Heart right ventricle (tissue), 16 donors: Measurements from ENCODE around the gene DET1. TPM values are rescaled to one million over a fixed set of nuclear protein-coding genes. Genes with fewer than 3 reads are reported as not detected.

ENCODE experiments used
- ATAC-seq, 8 donors: fragments of 200-7000 bp; cut with Tn5 transposase; one replicate each; pipeline ENCODE4 v1.9.1; 2020; ENCODE audit warnings: mild to moderate bottlenecking in 8 of 8, moderate library complexity in 8 of 8, moderate number of reproducible peaks in 1 of 8
- DNase-seq, 2 donors: peaks; one replicate each; pipeline ENCODE4 v3.0.0-alpha.2; 2020
- H3K27ac ChIP-seq, 10 donors: fragments of 200-600 bp; sonication (generic) in 2 of 10; one replicate each; pipeline versions ENCODE4 v1.5.0 to v1.8.0; 2020 to 2022; ENCODE audit warnings: mild to moderate bottlenecking in 3 of 10
- H3K27me3 ChIP-seq, 7 donors: fragments of 200-600 bp; one replicate each; pipeline ENCODE4 v1.8.0; 2021 to 2022; ENCODE audit warnings: mild to moderate bottlenecking in 2 of 7
- H3K36me3 ChIP-seq, 9 donors: fragments of 200-600 bp; sonication (generic) in 1 of 9; one replicate each; pipeline versions ENCODE4 v1.5.0 to v1.8.0; 2020 to 2022; ENCODE audit warnings: mild to moderate bottlenecking in 2 of 9
- H3K4me1 ChIP-seq, 9 donors: fragments of 200-600 bp; sonication (generic) in 1 of 9; one replicate each; pipeline versions ENCODE4 v1.5.0 to v1.8.0; 2020 to 2022; ENCODE audit warnings: mild to moderate bottlenecking in 4 of 9
- H3K4me3 ChIP-seq, 10 donors: fragments of 200-600 bp; sonication (generic) in 2 of 10; one replicate each; pipeline versions ENCODE4 v1.5.0 to v1.8.0; 2020 to 2022; ENCODE audit warnings: mild to moderate bottlenecking in 7 of 10, moderate library complexity in 2 of 10
- H3K9me3 ChIP-seq, 11 donors: fragments of 200-600 bp in 10 of 11; sonication (generic) in 2 of 11; one replicate each; pipeline versions ENCODE4 v1.5.0 to v1.8.0; 2013 to 2022; ENCODE audit warnings: mild to moderate bottlenecking in 2 of 11, control low read depth in 1 of 11, moderate library complexity in 1 of 11
- WGBS, 2 donors: extraction: QIAGEN DNeasy Blood & Tissue Kit; methylation state at CpG; one replicate each; pipeline ENCODE4 v1.1.7; 2013; ENCODE audit warnings: inconsistent platforms in 1 of 2; 5-methylcytosine and 5-hydroxymethylcytosine counted together
- intact Hi-C, 10 donors: fragments of 100-400 bp; cut with DNase I; formaldehyde crosslinking; loops; one replicate each; pipeline versions ENCODE4 v1.11.1 to v1.14.2; 2022
- polyA plus RNA-seq, 2 donors: library from polyadenylated mRNA; stranded (reverse); fragments of 200-250 nt; gene quantifications; one replicate each; pipeline ENCODE4 v1.2.3, GENCODE V29; 2013
- total RNA-seq, 10 donors: library from RNA; stranded (reverse); fragmentation: NEBNext Ultra II Directional in 3 of 10; extraction: Animal tissue kit (Norgen Biotek cat#: 25700) in 3 of 10; gene quantifications; one replicate each; pipeline versions ENCODE4 v1.2.1 to v1.2.4, GENCODE V29; 2021 to 2023
- TF ChIP-seq, protein P1 (sequence below), 9 donors: fragments of 200-600 bp; sonication (generic) in 2 of 9; IDR thresholded peaks; one replicate each; pipeline versions ENCODE4 v1.5.0 to v1.8.0; 2021 to 2022; ENCODE audit warnings: antibody characterized with exemption in 9 of 9, mild to moderate bottlenecking in 5 of 9, moderate library complexity in 1 of 9
- donor health status: Arrhythmogenic right ventricular cardiomyopathy.
- donor health status: ischemic (EF 13 %, LVEDD 7.1; RV severe dilation, severe dysfunction).
- donor health status: healthy with polysubstance abuse.
- donor health status: DM: no; HTN: yes; CAD: no.
- donor health status: DM: no; HTN: no; CAD: no.
- donor health status: ischemic (EF 25% LVEDD 6.9; RV normal size, moderate dysfunction).
- donor health status: ischemic (EF 25% LVEDD 5.7; RV mildly dilated, moderate dysfunction).
- donor health status: healthy.
- donor health status: DM: yes; HTN: yes; CAD: no.
- donor health status: Ischemic cardiomyopathy.
- donor health status: ischemic (EF 35%, LVEDD 5.7; RV mildly dilated, moderate dysfunction).
- donor health status: nonischemic (EF 11% LVEDD 7.7; RV severe dilation, severe dysfunction).
- donor health status: DM: yes; HTN: yes; CAD: no.
- donor health status: PGD.
- donor health status: ischemic (EF 29% LVEDD 5.4; RV normal size, mild dysfunction).
- donor health status: nonischemic (EF 23%, LVEDD 6.1; RV moderate dilation, normal function).

Gene DET1
- total and polyA plus RNA-seq, 12 donors: 2.9 to 10.5 (median 8.3) TPM

DNA sequence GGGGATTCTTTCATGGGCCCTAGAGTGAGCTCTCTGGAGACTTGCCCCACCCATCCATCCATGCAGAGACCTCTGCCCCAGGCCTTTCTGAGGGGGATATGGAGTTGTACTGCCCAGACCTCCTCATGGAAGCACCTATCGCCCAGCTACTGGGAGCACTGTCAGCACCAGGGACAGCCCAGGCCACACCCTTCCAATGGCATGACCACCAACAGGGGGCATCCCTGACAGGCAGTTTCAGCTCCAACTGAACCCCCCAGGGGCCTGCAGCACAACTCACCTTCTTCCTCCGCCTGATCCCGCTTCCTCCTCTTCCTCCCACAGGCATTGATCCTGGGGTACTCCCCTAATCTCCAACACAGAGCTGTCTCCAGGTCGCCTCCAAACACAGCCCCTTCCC lies 57.2 kb downstream of the DET1 start:
- intact Hi-C loops: no loop called here
- no peak overlapping the region for H3K27ac ChIP-seq
- TF ChIP-seq, protein P1, sequence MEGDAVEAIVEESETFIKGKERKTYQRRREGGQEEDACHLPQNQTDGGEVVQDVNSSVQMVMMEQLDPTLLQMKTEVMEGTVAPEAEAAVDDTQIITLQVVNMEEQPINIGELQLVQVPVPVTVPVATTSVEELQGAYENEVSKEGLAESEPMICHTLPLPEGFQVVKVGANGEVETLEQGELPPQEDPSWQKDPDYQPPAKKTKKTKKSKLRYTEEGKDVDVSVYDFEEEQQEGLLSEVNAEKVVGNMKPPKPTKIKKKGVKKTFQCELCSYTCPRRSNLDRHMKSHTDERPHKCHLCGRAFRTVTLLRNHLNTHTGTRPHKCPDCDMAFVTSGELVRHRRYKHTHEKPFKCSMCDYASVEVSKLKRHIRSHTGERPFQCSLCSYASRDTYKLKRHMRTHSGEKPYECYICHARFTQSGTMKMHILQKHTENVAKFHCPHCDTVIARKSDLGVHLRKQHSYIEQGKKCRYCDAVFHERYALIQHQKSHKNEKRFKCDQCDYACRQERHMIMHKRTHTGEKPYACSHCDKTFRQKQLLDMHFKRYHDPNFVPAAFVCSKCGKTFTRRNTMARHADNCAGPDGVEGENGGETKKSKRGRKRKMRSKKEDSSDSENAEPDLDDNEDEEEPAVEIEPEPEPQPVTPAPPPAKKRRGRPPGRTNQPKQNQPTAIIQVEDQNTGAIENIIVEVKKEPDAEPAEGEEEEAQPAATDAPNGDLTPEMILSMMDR (IDR thresholded peaks at IDR 0.05): no peak
- no peak for DNase-seq
- WGBS, 2 donors: 86% methylated on average over 4 of the region's 4 CpGs
- H3K4me3 ChIP-seq: no peak overlapping the region
- H3K36me3 ChIP-seq: peaks cover 0 to 10% (median 0%) of the 10 kb centered on the region in 9 donors
- H3K27me3 ChIP-seq: no peaks in the 10 kb centered on the region
- no peak for ATAC-seq
- H3K4me1 ChIP-seq: peaks cover 0 to 8% (median 0%) of the 10 kb centered on the region in 9 donors
- H3K9me3 ChIP-seq: no peaks in the 10 kb centered on the region

DNA sequence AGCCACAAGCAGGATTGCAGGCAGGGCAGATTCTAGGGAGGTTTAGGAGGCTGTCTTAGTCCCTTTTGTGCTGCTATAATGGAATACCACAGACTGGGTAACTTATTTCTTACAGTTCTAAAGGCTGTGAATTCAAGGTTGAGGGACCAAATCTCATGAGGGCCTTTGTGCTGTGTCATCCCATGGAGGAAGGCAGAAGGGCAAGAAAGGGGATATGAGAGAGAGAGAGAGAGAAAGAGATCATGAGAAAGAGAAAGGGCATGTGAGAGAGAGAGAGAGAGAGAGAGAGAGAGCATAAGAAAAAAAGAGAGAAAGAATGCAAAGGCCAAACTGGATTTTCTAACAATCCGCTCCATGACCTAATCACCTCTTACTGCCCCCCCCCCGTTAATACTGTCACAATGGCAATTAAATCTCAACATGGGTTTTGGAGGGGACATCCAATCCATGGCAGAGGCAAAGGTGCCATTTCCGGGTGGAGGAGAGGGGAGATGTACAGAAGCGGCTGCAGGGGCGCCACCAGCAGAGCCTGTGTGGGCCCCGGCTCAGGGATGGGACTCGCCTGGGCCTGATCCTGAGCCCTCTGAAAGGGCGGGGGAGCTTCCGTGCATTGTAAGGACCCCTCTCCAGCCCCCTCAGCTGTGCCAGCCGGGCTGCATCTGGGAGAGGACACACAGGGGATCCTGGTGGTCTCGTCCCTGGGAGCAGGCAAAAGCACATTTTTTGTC lies 58.5 kb downstream of the DET1 start:
- DNase-seq (no peak), ATAC-seq (no peak)
- intact Hi-C loops: no loop called here
- Histone ChIP-seq H3K27me3 (no peaks in the 10 kb centered on the region), H3K9me3 (no peaks in the 10 kb centered on the region), H3K27ac (no peak overlapping the region), H3K4me1 (peaks cover 0 to 8% (median 0%) of the 10 kb centered on the region in 9 donors), H3K4me3 (no peak overlapping the region), H3K36me3 (peaks cover 0 to 6% (median 0%) of the 10 kb centered on the region in 9 donors)
- WGBS, 2 donors: 61 to 65% methylated on average over 11 of the region's 11 CpGs
- TF ChIP-seq, protein P1 (IDR thresholded peaks at IDR 0.05): no peak

DNA sequence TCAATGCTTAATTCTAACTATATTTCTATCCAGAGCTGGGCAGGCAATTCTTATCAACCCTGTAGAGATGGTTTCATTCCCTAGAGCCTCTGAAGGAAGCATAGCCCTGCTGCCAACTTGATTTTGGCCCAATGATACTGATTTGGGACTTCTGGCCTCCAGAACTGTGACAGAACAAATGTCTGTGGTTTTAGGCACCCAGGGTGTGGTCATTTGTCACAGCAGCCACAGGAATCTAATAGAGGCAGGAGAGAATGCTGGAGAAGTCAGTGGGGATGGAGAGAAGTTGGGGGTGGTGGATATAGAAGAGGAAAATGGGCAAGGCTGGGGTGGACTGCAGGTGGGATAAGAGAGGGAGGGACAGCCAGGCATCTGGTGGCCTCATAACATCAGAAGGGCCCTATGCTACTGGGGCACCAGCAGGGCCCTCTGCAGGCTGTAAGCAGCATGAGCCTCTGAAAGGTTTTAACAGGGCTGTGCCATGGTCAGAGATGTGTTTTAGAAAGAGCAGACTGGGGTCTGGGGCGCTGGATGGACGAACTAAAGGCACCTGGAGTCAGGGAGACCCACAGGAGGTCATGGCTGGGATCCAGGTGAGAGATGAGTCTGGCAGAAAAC lies 59.2 kb downstream of the DET1 start:
- DNase-seq: no peak
- intact Hi-C loops: no loop called here
- Histone ChIP-seq H3K27ac (no peak overlapping the region), H3K27me3 (no peaks in the 10 kb centered on the region), H3K9me3 (no peaks in the 10 kb centered on the region), H3K4me3 (no peak overlapping the region), H3K4me1 (peaks cover 0 to 8% (median 0%) of the 10 kb centered on the region in 9 donors), H3K36me3 (peaks cover 0 to 6% (median 0%) of the 10 kb centered on the region in 9 donors)
- TF ChIP-seq, protein P1 (IDR thresholded peaks at IDR 0.05): no peak
- ATAC-seq: no peak
- WGBS, 2 donors: 79 to 80% methylated on average over 2 of the region's 2 CpGs

DNA sequence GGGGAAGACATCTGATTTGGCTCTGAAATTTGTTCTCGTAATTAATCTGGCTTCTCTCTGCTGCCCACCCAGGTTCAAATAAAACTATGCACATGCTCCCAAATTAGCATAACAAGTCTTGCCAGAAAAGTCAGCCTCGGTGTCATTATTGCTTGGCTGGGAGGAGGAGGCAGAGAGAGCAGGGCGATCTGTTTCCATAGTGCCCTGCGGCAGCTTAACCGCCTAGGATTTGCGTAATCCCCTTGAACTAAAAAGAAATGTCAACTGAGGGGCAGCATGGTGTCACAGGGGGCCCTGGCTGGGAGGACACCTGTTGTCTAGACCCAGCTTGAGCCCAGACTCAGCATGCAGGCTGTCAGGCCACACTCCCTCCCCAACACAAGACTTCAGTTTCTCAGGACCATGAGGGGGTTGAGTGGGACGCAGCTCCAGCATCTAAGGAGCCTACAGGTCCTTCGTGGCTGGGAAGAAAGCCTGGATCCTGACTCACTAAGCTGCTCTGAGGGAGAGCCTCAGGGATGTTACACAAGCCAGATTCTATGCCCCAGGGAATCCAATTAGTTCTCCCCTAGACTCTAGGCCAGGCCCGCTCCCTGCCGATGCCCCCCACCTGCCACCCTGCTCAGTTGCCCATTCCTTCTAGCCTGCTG lies 61.7 kb downstream of the DET1 start:
- DNase-seq (no peak), ATAC-seq (peak in 3 of 8 donors; percentile 15 to 25 (median 23))
- H3K9me3 ChIP-seq: no peaks in the 10 kb centered on the region
- no peak overlapping the region for H3K27ac ChIP-seq
- peaks cover 0 to 10% (median 0%) of the 10 kb centered on the region in 9 donors for H3K4me1 ChIP-seq
- no peak overlapping the region for H3K4me3 ChIP-seq
- H3K27me3 ChIP-seq: no peaks in the 10 kb centered on the region
- intact Hi-C loops: no loop called here
- 47 to 49% methylated on average over 10 of the region's 10 CpGs for WGBS, 2 donors
- TF ChIP-seq, protein P1 (IDR thresholded peaks at IDR 0.05): no peak
- peaks cover 0 to 16% (median 0%) of the 10 kb centered on the region in 9 donors for H3K36me3 ChIP-seq
